NT2/D1 (cell line): ENCODE data around the gene GNB5.

Source experiments
- DNase-seq: peaks from one replicate; pipeline ENCODE4 v3.0.0-alpha.2; 2011; ENCODE audit warnings: low read depth, low spot score
- H3K27me3 ChIP-seq: 2 replicates; pipeline ENCODE4 v1.6.0; 2011; ENCODE audit warnings: mild to moderate bottlenecking; ENCODE audit not compliant: insufficient read length, insufficient read depth
- H3K36me3 ChIP-seq: 2 replicates; pipeline ENCODE4 v1.6.1; 2011; ENCODE audit warnings: mild to moderate bottlenecking, low read length, mixed read lengths; ENCODE audit not compliant: insufficient read depth, insufficient read length
- H3K4me1 ChIP-seq: 2 replicates; pipeline ENCODE4 v1.5.1; 2011; ENCODE audit not compliant: insufficient read depth, insufficient read length
- H3K4me3 ChIP-seq: 2 replicates; pipeline ENCODE4 v1.5.1; 2011; ENCODE audit warnings: low read depth; ENCODE audit not compliant: insufficient read length
- H3K9ac ChIP-seq: 2 replicates; pipeline ENCODE4 v1.6.0; 2011; ENCODE audit warnings: low read depth; ENCODE audit not compliant: insufficient read length
- H3K9me3 ChIP-seq: 2 replicates; pipeline ENCODE4 v1.5.1; 2011; ENCODE audit warnings: mild to moderate bottlenecking, low read length; ENCODE audit not compliant: insufficient read depth
- SUZ12 ChIP-seq: IDR thresholded peaks from 2 replicates; pipeline ENCODE4 v1.6.1; 2011; ENCODE audit not compliant: insufficient read length, insufficient read depth; ENCODE audit errors: extremely low read depth
- YY1 ChIP-seq: IDR thresholded peaks from 2 replicates; pipeline ENCODE4 v1.6.1; 2011; ENCODE audit not compliant: insufficient read length, insufficient read depth
- ZNF274 ChIP-seq: IDR thresholded peaks from 2 replicates; pipeline ENCODE4 v1.6.1; 2011; ENCODE audit warnings: mild to moderate bottlenecking, low read depth, low read length

GNB5 gene

DNA sequence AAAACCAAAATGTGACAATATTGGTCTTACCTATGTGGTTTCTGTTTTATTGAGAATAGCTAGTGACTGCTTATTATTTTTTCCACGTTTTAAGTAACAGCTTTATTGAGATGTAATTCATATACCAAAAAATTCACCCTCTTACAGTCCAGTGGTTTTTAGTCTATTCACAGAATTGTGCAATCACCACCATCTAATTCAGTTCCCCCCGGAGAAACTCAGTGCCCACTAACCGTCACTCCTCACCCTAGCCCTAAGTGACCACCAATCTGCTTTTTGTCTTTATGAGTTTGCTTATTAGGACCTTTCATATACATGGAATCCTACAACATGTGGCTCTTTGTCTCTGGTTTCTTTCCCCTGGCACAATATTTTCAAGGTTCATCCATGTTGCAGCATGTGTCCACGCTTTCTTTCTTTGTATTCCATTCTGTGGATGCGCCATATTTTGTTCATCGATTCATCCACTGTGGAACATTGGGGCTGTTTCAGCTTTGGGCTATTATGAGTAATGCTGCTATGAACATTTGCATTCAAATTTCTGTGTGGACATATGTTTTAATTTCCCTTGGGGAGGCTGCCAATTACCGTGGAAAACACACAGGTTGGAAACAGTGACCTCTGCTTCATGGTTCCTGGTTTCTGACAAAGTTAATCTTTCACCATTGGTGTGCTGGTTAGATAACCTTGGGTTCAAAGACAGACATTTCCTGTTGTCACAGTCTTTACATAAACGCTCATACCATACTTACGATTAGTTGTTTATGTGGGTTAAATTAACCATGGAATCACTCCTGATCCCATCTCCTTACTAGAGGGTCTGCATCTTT is 75.4 kb downstream of the GNB5 start:
- Histone ChIP-seq H3K27me3 (peaks cover 31% of the 10 kb centered on the region), H3K4me3 (no peak overlapping the region), H3K36me3 (no peaks in the 10 kb centered on the region), H3K9ac (no peak overlapping the region), H3K9me3 (no peaks in the 10 kb centered on the region), H3K4me1 (no peaks in the 10 kb centered on the region)
- TF ChIP-seq ZNF274 (no peak), SUZ12 (no peak), YY1 (no peak)
- DNase-seq: no peak

- Histone ChIP-seq H3K9ac (no peak overlapping the region), H3K27me3 (peaks cover 34% of the 10 kb centered on the region), H3K36me3 (no peaks in the 10 kb centered on the region), H3K9me3 (no peaks in the 10 kb centered on the region), H3K4me1 (no peaks in the 10 kb centered on the region), H3K4me3 (no peak overlapping the region)
- DNase-seq: no peak
- TF ChIP-seq YY1 (no peak), SUZ12 (no peak), ZNF274 (no peak)
These were observed 76.7 kb downstream of the GNB5 start for GRCh38 chr15:52114261-52115055.

DNA sequence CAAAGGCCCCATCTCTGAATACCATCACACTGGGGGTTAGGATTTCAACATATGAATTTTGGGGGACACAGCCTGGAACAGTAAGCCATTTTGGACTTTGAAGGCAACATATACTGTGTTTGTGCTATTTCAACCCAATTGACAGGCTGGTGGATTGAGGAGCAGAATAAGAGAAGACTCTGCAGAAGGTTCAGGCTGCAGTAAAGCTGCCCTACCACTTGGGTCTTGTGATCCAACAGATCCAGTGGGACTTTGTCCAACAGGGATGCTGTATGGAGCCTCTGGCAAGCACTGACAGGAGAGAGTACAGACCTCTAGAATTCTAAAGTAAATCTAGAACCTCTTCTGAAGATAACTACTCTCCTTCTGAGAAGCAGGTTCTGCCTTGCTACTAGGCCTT is 77.5 kb downstream of the GNB5 start:
- Histone ChIP-seq H3K9ac (no peak overlapping the region), H3K27me3 (peaks cover 34% of the 10 kb centered on the region), H3K4me1 (no peaks in the 10 kb centered on the region), H3K36me3 (no peaks in the 10 kb centered on the region), H3K4me3 (no peak overlapping the region), H3K9me3 (no peaks in the 10 kb centered on the region)
- TF ChIP-seq YY1 (no peak), ZNF274 (no peak)
- DNase-seq: no peak

GRCh38 chr15:52113235-52113634 is 78.0 kb downstream of the GNB5 start:
- Histone ChIP-seq H3K36me3 (no peaks in the 10 kb centered on the region), H3K4me1 (no peaks in the 10 kb centered on the region), H3K4me3 (no peak overlapping the region), H3K27me3 (peaks cover 34% of the 10 kb centered on the region), H3K9me3 (no peaks in the 10 kb centered on the region), H3K9ac (no peak overlapping the region)
- DNase-seq: no peak
- no peak for TF ChIP-seq YY1
- TF ChIP-seq SUZ12: no peak
- TF ChIP-seq ZNF274: no peak

- no peak for DNase-seq
- Histone ChIP-seq H3K27me3 (peaks cover 34% of the 10 kb centered on the region), H3K9ac (peak overlapping the region; percentile 66), H3K36me3 (no peaks in the 10 kb centered on the region), H3K4me3 (peak overlapping the region; percentile 30), H3K9me3 (no peaks in the 10 kb centered on the region), H3K4me1 (no peaks in the 10 kb centered on the region)
- TF ChIP-seq ZNF274: no peak
- no peak for TF ChIP-seq SUZ12
- TF ChIP-seq YY1: no peak
These were observed 78.9 kb downstream of the GNB5 start for GRCh38 chr15:52112203-52112750.

- no peak for DNase-seq
- Histone ChIP-seq H3K4me1 (no peaks in the 10 kb centered on the region), H3K4me3 (no peak overlapping the region), H3K36me3 (no peaks in the 10 kb centered on the region), H3K27me3 (peaks cover 34% of the 10 kb centered on the region), H3K9me3 (no peaks in the 10 kb centered on the region), H3K9ac (peak overlapping the region; percentile 66)
- TF ChIP-seq SUZ12 (no peak), YY1 (no peak), ZNF274 (no peak)
These were observed 79.5 kb downstream of the GNB5 start for GRCh38 chr15:52111517-52112202.
